Glutamatergic neuron (in vitro differentiated cells): ENCODE data around the gene KDM6A. TPM values are rescaled to one million over a fixed set of nuclear protein-coding genes. Genes with fewer than 3 reads are reported as not detected.

Experiments used
- DNase-seq: peaks from one replicate; pipeline ENCODE4 v3.0.0; 2022
- H3K27ac Mint-ChIP-seq: one replicate; pipeline ENCODE4 v1.8.0; 2020; ENCODE audit warnings: mild to moderate bottlenecking, mixed read lengths, inconsistent platforms; ENCODE audit not compliant: unreplicated experiment
- H3K27me3 Mint-ChIP-seq: one replicate; pipeline ENCODE4 v1.8.0; 2020; ENCODE audit warnings: mild to moderate bottlenecking, moderate library complexity, mixed read lengths, inconsistent platforms; ENCODE audit not compliant: unreplicated experiment
- H3K36me3 Mint-ChIP-seq: one replicate; pipeline ENCODE4 v1.8.0; 2020; ENCODE audit warnings: mild to moderate bottlenecking, mixed read lengths, inconsistent platforms; ENCODE audit not compliant: unreplicated experiment
- H3K4me1 Mint-ChIP-seq: one replicate; pipeline ENCODE4 v1.8.0; 2020; ENCODE audit warnings: mild to moderate bottlenecking, low read depth, mixed read lengths, inconsistent platforms; ENCODE audit not compliant: unreplicated experiment
- H3K4me3 Mint-ChIP-seq: one replicate; pipeline ENCODE4 v1.8.0; 2020; ENCODE audit warnings: mild to moderate bottlenecking, mixed read lengths, inconsistent platforms; ENCODE audit not compliant: unreplicated experiment
- H3K9me3 Mint-ChIP-seq: one replicate; pipeline ENCODE4 v1.8.0; 2020; ENCODE audit warnings: mild to moderate bottlenecking, moderate library complexity, mixed read lengths, inconsistent platforms; ENCODE audit not compliant: unreplicated experiment
- total RNA-seq: library from RNA; stranded (reverse); fragmentation: NEBNext Ultra II Directional; extraction: Animal tissue kit (Norgen Biotek cat#: 25700); gene quantifications from one replicate; pipeline ENCODE4 v1.2.1, GENCODE V29; 2021; ENCODE audit not compliant: unreplicated experiment
- TF ChIP-seq, protein P1 (sequence below): fragments of 200-600 bp; sonication (generic); IDR thresholded peaks from one replicate; pipeline ENCODE4 v1.5.0; 2021; ENCODE audit not compliant: partially characterized antibody, unreplicated experiment

The KDM6A gene
- total RNA-seq, 1 donor from 2014 or later, result 26.5 TPM

DNA sequence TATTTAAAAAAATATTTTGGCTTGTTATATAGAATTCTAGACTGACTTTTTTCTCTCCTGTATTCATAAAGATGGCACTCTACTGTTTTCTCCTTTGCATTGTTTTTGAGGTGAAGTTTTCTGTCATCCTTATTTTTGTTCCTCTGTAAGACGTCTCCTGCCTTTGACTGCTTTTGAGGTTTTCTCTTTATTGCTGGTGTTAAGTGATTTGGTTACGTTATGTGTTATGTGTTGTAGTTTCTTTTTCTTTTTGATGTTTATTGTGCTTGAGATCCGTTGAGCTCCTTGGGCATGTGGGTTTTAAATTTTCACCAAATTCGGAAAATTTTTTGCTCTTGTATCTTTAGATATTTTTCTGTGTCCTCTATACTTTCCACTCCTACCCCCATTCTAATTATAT is 50.0 kb downstream of the KDM6A start:
- H3K9me3 Mint-ChIP-seq, result no peaks in the 10 kb centered on the region
- peaks cover 7% of the 10 kb centered on the region for H3K4me1 Mint-ChIP-seq

DNA sequence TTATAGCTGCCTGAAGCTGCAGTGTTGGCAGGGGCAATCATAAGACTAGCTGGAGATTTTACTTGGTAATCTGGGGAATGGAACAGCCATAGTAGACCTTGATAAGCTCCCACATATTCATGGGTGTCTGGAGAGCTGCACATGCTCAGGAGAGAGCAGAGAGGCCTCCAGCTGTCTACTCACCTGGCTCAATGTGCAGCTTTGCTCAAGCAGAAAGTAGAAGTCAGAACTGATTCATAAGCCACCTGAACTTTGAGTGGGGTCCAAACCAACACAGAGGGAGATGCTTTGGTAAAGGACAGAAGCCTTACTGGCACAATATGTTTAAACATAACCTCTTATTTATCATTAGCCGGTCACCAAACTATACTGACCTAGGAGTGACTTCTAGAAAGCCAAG is 54.4 kb downstream of the KDM6A start:
- TF ChIP-seq, protein P1, sequence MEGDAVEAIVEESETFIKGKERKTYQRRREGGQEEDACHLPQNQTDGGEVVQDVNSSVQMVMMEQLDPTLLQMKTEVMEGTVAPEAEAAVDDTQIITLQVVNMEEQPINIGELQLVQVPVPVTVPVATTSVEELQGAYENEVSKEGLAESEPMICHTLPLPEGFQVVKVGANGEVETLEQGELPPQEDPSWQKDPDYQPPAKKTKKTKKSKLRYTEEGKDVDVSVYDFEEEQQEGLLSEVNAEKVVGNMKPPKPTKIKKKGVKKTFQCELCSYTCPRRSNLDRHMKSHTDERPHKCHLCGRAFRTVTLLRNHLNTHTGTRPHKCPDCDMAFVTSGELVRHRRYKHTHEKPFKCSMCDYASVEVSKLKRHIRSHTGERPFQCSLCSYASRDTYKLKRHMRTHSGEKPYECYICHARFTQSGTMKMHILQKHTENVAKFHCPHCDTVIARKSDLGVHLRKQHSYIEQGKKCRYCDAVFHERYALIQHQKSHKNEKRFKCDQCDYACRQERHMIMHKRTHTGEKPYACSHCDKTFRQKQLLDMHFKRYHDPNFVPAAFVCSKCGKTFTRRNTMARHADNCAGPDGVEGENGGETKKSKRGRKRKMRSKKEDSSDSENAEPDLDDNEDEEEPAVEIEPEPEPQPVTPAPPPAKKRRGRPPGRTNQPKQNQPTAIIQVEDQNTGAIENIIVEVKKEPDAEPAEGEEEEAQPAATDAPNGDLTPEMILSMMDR, result no peak
- Mint-ChIP-seq H3K36me3 (no peaks in the 10 kb centered on the region), H3K27me3 (peaks cover 3% of the 10 kb centered on the region), H3K9me3 (no peaks in the 10 kb centered on the region), H3K4me3 (no peak overlapping the region), H3K27ac (no peak overlapping the region), H3K4me1 (peaks cover 7% of the 10 kb centered on the region)
- DNase-seq, result no peak

More for the DNA sequence above, 50.0 kb downstream of the KDM6A start:
- DNase-seq, result no peak
- H3K36me3 Mint-ChIP-seq, result no peaks in the 10 kb centered on the region
- peaks cover 5% of the 10 kb centered on the region for H3K27me3 Mint-ChIP-seq
- TF ChIP-seq, protein P1, result no peak
- peak overlapping the region; percentile 70 for H3K27ac Mint-ChIP-seq
- H3K4me3 Mint-ChIP-seq, result no peak overlapping the region

DNA sequence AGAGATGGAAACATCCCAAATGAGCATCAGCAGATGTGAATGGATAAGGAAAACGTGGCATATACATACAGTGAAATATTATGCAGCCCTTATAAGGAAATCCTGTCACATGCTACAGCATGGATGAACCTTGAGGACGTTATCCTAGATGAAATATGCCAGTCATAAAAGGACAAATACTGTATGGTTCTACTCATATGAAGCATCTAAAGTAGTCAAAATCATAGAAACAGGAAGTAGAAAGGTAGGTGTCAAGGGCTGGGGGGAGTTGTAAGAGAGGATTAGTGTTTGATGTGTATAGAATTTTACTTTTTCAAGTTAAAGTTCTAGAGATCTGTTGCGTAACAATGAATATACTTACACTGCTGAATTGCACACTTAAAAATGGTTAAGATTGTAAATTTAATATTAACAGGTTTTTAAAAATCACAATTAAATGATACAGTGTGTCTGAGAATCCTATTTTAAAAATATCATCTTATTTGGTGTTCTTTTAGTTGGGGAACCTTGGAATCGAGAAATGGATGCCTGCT is 58.5 kb downstream of the KDM6A start:
- Mint-ChIP-seq H3K9me3 (no peaks in the 10 kb centered on the region), H3K4me1 (no peaks in the 10 kb centered on the region)

DNA sequence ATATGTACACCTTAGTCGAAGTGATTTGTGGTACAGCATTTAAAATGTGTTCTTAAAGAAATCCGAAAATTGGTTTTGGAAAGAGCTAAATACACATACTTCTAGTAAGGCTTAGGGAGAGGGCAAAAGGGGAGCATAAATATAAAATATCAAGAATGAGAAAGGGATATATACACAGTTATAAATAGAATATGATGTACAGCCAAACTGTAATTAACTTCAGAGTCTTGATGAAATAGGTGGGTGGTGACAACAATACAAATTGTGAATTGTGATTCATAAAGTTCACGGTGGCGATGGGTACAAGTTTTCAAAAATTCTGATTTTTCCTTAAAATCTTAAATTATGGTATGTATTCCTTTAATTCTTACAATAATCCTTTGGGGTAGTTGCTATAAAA is 62.2 kb downstream of the KDM6A start:
- TF ChIP-seq, protein P1, result no peak
- H3K36me3 Mint-ChIP-seq, result no peaks in the 10 kb centered on the region
- no peaks in the 10 kb centered on the region for H3K27me3 Mint-ChIP-seq
- no peaks in the 10 kb centered on the region for H3K4me1 Mint-ChIP-seq
- no peak for DNase-seq
- H3K27ac Mint-ChIP-seq, result no peak overlapping the region
- H3K4me3 Mint-ChIP-seq, result no peak overlapping the region
- no peaks in the 10 kb centered on the region for H3K9me3 Mint-ChIP-seq

More for the DNA sequence above, 58.5 kb downstream of the KDM6A start:
- DNase-seq, result no peak
- Mint-ChIP-seq H3K4me3 (no peak overlapping the region), H3K27ac (no peak overlapping the region), H3K36me3 (no peaks in the 10 kb centered on the region), H3K27me3 (no peaks in the 10 kb centered on the region)
- TF ChIP-seq, protein P1, result no peak

DNA sequence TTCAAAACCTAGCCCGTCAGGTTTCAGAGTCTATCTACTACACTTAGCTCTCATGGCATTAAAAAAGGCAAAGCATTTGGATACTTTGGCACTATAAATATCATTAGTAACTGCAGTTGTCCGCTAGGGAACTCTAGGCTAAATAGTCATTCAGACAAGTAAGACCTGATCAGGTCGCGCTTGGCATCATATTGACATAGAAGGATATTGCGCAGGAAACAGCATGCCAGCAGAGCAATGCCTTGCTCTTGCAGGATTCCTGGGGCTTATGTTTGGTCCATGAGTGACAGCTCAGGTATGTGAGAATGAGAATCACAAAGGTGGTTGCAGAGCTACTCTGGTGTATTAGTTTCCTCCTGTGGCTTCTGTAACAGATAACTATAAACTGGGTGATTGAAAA is 62.7 kb downstream of the KDM6A start:
- Mint-ChIP-seq H3K36me3 (no peaks in the 10 kb centered on the region), H3K27ac (no peak overlapping the region), H3K4me1 (no peaks in the 10 kb centered on the region), H3K4me3 (no peak overlapping the region), H3K9me3 (no peaks in the 10 kb centered on the region), H3K27me3 (no peaks in the 10 kb centered on the region)
- DNase-seq, result no peak
- TF ChIP-seq, protein P1, result no peak
